Measurements from ENCODE around the gene ARHGEF7.

ARHGEF7 gene

DNA sequence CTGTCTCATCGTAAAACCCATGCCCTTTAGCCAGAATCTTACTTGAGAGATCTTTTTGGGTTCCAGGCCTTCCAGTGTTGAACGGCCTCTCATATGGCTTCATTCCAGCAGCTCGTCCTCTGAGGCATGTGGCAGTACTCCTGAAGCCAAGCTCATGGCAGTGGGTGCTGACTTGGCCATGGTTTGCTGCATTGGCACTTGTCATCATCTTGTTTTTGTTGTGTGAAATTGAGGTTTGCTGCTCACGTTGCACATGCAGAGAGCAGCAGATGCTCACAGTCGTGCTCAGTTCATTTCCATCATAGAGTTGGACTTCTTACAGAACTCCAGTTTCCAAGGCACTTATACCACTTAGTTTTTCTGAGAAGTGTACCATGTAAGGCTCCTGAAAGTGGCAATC lies 220.2 kb downstream of the ARHGEF7 start:
- DNase-seq = no peak

- DNase-seq = no peak
These were observed 221.6 kb downstream of the ARHGEF7 start for GRCh38 chr13:111336666-111337065.

GRCh38 chr13:111337206-111337605 lies 222.1 kb downstream of the ARHGEF7 start:
- no peak for DNase-seq

DNA sequence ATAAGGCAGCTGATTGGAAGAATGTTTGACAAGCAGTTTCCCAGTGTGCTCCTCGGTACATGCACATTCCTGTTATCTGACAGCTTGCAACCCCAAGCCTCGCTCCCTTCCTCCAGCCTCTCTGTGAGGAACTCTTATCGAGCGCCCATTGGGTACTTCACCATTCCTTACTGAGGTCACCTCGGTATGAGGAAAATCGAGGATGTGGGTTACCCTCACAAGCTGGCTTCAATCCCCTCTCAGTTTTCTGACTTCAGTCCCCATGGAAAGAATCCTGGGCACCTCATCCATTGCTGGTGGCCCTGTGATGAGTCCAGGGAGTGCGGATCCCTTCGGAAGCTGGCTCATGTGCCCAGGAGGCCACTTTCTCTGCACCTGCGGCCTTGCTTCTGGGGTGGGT lies 222.6 kb downstream of the ARHGEF7 start:
- DNase-seq = no peak

DNA sequence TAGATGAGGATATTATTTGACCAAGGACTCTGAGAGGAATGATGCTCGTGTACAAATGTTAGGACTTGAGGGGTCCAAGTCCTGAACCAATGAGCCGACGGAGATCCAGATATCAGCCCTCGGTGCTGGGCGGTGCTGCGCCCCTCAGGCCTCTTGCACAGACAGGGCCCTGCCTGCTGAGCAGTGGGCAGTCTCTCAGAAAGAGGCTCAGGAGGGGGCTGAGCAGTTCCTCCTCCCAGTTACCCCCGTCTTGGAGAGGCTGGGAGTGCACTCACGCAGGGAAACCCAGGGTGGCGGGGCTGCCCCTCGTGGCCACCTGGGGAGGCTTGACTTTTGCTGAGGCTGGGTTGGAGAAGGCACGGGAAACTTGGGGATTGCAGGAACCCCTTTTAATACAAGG lies 223.7 kb downstream of the ARHGEF7 start:
- no peak for DNase-seq

DNA sequence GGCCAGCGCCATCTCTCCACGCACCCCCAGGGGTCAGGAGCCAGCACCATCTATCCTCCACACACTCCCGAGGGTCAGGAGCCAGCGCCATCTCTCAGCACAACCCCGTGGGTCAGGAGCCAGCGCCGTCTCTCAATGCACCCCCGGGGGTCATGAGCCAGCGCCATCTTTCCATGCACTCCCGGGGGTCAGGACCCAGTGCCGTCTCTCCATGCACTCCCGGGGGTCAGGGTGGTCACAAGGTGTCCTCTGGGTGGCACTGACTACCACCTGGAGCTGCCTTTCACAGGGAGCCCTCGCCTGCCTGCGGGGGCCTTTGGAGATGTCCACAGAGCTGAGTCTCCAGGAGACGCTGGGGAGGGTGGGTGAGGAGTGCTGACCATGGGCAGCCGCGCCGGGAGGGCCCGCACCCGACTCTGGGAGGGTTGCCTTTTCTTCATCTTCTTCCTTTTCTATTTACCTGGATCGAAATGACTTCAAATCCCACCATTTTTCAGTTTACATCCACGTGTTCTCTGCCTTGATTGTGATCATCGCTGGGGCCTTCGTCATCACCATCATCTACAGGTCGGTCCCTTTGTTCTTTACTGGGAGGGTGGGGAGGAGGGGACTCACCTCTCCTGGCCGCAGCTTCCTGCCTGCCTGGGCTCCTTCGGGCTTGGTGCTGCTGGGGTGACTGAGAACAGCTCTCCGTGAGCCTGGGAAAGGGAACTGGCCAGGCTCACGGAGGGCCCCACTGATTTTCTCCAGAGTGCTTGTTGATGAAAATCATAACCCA lies 224.4 kb downstream of the ARHGEF7 start:
- DNase-seq = no peak

GRCh38 chr13:111341886-111342285 lies 226.8 kb downstream of the ARHGEF7 start:
- no peak for DNase-seq

DNA sequence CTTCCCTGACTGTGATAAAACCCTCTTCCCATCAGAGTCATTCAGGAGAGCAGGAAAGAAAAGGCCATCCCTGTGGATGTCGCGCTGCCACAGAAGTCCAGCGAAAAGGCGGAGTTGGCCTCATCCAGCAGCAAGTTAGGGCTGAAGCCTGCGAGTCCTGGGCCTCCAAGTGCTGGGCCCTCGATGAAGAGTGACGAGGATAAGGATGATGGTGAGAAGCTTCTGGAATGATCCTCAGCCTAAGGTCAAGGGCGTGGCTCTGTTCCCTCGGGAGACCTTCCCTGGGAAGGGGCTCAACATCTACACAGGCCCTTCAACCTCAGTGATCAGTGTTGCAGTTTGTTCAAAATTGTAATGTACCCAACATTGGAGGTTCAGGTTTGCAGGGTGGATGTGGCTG lies 227.6 kb downstream of the ARHGEF7 start:
- no peak for DNase-seq

DNA sequence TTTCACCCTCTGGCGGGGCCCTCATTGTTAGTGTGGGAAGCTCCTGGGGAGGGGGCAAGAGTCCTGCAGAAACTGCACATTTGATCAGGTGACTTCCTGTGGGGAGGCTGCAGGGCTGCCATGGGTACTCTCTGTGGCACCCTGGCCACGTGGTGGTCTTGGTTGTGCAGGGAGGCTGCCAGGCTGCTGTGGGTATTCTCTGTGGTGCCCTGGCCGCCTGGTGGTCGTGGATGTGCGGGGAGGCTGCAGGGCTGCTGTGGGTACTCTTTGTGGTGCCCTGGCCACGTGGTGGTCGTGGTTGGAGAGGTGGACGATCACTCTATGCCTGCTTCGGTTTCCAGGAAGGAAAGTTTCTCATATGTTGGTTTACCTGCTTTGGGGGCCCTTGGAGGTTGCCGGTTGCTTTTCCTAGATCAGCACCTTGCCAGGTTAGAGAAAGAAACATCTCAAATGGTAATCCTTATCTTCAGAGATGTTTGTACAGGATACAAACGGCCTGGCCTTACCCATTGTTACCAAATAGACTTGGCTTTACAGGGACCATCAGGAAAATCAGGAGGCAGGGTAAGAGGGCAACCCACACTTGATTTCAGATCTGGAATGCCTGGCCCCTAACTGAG lies 228.2 kb downstream of the ARHGEF7 start:
- DNase-seq = no peak

DNA sequence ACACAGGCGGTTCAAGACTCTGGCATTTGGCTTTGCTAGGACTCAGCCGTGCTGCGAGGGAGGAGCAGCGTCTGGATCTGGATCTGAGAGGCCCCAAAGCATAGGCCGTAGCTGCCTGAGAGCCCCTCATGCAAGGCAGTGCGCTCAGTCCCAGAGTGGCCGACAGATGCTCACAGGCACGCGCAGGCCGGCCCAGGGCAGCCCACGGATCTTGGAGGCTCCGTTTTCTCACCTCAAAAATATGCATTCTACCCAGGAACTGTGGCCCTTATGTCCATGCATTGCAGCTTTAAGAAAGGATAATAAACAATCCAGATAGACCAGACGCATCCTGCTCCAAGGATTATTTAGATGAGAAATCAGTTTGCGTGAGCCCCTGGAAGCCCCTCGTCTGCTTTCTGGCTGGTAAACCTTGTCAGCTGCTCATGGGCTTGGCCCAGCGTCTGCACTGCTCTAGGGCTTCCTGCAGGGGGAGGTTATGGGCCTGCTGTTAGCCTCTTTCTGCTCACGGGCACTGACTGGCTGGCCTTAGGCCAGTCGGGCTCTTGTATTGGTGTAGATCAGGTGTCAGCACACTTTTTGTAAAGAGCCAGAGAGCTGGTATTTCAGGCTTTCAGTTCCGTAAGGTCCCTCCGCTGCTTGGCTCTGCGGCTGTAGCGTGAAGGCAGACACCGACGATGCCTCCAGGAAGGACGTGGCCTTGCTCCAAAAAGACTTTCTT lies 229.5 kb downstream of the ARHGEF7 start:
- DNase-seq = no peak

GRCh38 chr13:111345682-111346081 lies 230.6 kb downstream of the ARHGEF7 start:
- no peak for DNase-seq

DNA sequence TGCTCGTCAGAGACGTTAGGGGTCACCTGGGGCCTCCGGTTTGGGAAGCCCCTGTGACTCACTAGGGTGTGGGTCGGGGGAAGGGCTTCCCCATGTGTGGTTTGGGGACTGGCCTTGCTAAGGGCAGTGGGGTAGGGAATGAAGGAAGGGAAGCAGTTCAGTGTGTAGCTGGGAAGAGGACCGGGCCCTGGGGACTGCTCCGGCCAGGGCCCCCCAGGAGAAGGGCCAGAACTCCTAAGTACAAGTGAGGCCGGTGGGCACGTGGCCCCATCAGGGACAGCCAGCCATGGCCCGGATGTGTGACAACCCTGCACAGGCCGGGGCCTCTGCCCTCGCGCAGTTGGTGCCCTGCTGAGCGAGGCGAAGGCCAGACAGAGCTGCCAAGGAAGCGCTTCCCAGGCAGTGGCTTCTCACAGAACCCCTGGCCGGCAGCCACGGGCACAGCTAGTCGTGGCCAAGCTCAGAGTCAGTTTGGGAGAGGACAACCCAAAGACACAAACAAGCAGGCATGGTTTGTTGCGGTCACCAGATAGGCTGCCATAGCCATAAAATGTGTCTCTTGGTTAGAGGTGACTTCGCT lies 231.1 kb downstream of the ARHGEF7 start:
- no peak for DNase-seq

DNA sequence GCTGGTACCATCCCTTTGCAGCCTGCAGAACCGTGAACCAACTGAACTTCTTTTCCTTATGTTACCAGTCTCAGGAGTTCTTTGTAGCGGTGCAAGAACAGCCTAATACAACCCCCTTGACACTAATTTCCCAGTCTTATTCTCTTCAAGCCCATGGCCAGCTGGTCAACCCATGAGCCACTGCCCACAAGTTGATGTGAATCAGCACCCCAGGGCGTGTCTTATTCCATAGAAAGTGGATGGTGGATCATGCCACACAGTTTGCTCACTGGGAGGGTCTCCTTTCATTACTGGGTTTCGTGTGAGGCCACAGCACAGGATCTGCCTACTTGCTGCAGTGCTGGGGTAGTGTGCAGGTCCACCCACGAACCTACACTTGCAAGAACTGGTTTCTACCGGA lies 232.3 kb downstream of the ARHGEF7 start:
- no peak for DNase-seq

GRCh38 chr13:111353508-111353907 lies 238.4 kb downstream of the ARHGEF7 start:
- no peak for DNase-seq

- DNase-seq = no peak
These were observed 239.7 kb downstream of the ARHGEF7 start for GRCh38 chr13:111354789-111355188.

Data from activated CD4-positive, alpha-beta T cell treated with anti-CD3 and anti-CD28 coated beads, Interleukin-2, Interleukin-6, amounts not matched to agents 100 ng/mL and 50 ng/mL, durations not matched to agents 16 hours and 8 hours (primary cell).